Measurements from ENCODE around the gene ZNF621.

DNA sequence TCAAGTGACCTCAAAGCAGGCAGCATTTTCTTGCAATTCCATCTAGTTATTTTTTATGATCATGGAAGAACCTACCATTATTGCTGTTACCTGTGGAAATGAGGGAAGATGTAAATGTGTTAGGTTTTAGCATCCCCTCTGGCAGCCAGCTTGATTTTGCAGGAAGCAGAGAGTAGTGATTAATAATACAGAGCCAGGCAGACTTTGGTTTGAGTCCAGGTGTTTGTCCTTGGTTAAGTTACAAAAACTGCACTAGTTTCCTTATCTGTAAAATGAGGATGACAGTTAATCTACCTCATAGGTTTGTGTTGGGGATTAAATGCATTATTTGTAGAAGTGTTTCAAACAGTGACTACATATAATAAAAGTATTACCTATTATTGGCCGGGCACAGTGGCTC lies 6.7 kb upstream of the ZNF621 start:
- TF ChIP-seq, protein P1, sequence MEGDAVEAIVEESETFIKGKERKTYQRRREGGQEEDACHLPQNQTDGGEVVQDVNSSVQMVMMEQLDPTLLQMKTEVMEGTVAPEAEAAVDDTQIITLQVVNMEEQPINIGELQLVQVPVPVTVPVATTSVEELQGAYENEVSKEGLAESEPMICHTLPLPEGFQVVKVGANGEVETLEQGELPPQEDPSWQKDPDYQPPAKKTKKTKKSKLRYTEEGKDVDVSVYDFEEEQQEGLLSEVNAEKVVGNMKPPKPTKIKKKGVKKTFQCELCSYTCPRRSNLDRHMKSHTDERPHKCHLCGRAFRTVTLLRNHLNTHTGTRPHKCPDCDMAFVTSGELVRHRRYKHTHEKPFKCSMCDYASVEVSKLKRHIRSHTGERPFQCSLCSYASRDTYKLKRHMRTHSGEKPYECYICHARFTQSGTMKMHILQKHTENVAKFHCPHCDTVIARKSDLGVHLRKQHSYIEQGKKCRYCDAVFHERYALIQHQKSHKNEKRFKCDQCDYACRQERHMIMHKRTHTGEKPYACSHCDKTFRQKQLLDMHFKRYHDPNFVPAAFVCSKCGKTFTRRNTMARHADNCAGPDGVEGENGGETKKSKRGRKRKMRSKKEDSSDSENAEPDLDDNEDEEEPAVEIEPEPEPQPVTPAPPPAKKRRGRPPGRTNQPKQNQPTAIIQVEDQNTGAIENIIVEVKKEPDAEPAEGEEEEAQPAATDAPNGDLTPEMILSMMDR (IDR thresholded peaks at IDR 0.05; ENCODE audit: poor library complexity) = no peak
- TF ChIP-seq EZH2phosphoT487 (IDR thresholded peaks at IDR 0.05; ENCODE audit: low read depth, severe bottlenecking, unreplicated experiment) = no peak

Data from hepatocyte (in vitro differentiated cells).